Progenitor cell of endocrine pancreas (in vitro differentiated cells): ENCODE results near the gene GJA5. TPM values are rescaled to one million over a fixed set of nuclear protein-coding genes. Genes with fewer than 3 reads are reported as not detected.

ENCODE experiments used
- DNase-seq: peaks from one replicate; pipeline ENCODE4 v3.0.0; 2021; ENCODE audit warnings: low spot score; ENCODE audit not compliant: unreplicated experiment
- H3K27ac Mint-ChIP-seq: 2 replicates; pipeline ENCODE4 v1.8.0; 2021; ENCODE audit warnings: mild to moderate bottlenecking, moderate library complexity, mixed read lengths
- H3K27me3 Mint-ChIP-seq: 2 replicates; pipeline ENCODE4 v1.8.0; 2021; ENCODE audit warnings: mixed read lengths
- H3K36me3 Mint-ChIP-seq: 2 replicates; pipeline ENCODE4 v1.8.0; 2022; ENCODE audit warnings: mixed read lengths; ENCODE audit not compliant: insufficient read depth
- H3K4me1 Mint-ChIP-seq: 2 replicates; pipeline ENCODE4 v1.8.0; 2021; ENCODE audit warnings: low read depth, mixed read lengths
- H3K4me3 Mint-ChIP-seq: 2 replicates; pipeline ENCODE4 v1.8.0; 2021; ENCODE audit warnings: low read depth, mild to moderate bottlenecking, moderate library complexity, mixed read lengths
- H3K9me3 Mint-ChIP-seq: 2 replicates; pipeline ENCODE4 v1.8.0; 2021; ENCODE audit warnings: low read depth, mixed read lengths
- CTCF ChIP-seq: fragments of 200-600 bp; sonication (generic); IDR thresholded peaks from one replicate; pipeline ENCODE4 v1.5.0; 2021; ENCODE audit warnings: antibody characterized with exemption, mild to moderate bottlenecking; ENCODE audit not compliant: unreplicated experiment
- total RNA-seq: library from RNA; stranded (reverse); gene quantifications from 2 replicates; pipeline ENCODE4 v1.2.1, GENCODE V29; 2021

GJA5 gene
- total RNA-seq, 1 donor from 2014 or later: not detected

DNA sequence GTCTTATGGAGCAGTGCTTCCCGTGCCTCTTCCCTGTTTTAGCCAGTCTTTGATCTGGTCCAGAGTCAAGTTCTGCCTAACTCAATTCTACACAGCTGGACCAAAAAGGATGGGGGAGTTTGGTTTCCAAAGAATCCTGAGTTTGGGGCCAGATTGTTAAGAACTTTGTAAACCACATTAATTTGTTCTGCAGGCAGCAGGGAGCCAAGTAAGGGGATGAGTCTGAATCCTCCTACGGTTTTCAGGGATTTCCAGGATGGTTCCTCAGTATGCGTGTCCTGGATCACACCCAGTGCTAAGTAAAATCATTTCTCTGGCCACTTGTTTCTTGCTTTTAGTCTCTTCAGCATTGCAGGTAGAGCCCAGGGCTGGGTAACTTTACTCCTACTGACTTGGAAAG lies 26.1 kb upstream of the GJA5 start:
- H3K9me3 Mint-ChIP-seq: no peaks in the 10 kb centered on the region

DNA sequence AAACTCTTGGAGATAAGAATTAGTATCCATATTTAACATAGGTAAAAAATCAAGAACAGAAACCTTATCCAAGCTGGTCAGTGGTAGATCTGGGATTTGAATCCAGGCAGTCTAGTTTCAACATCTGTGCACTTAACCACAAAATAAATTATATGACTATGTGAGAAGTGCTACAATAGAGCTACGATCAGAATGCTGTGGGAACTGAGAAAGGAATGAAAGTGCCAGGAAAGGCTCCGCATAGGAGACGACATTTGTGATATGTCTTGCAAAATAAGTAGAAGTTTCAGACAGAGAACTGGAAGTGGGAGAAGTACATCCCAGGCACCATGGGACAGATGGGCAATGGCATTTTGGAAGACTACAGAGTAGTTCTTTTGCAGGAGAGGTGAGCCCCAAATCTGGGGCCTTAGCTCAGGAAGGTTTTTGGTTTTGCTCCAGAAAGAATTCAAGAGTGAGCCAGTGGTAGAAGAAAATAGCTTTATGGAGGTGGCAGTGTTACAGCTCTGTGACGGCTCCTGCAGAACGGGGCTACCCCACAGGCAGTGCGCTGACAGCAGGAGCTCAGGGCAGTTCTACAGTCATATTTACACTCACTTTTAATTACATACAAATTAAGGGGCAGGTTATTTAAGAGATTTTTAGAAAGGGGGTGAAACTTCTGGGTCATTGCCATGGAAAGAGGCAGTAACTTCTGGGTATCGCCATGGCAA lies 25.5 kb upstream of the GJA5 start:
- Mint-ChIP-seq H3K9me3 (no peaks in the 10 kb centered on the region), H3K27ac (no peak overlapping the region), H3K4me1 (no peaks in the 10 kb centered on the region), H3K27me3 (peaks cover 23% of the 10 kb centered on the region), H3K36me3 (no peaks in the 10 kb centered on the region), H3K4me3 (no peak overlapping the region)
- no peak for TF ChIP-seq CTCF
- DNase-seq: no peak

More for the DNA sequence above, 26.1 kb upstream of the GJA5 start:
- H3K36me3 Mint-ChIP-seq: no peaks in the 10 kb centered on the region
- no peak for DNase-seq
- H3K4me1 Mint-ChIP-seq: no peaks in the 10 kb centered on the region
- no peak for TF ChIP-seq CTCF
- H3K27ac Mint-ChIP-seq: no peak overlapping the region
- no peak overlapping the region for H3K4me3 Mint-ChIP-seq
- H3K27me3 Mint-ChIP-seq: peaks cover 20% of the 10 kb centered on the region

DNA sequence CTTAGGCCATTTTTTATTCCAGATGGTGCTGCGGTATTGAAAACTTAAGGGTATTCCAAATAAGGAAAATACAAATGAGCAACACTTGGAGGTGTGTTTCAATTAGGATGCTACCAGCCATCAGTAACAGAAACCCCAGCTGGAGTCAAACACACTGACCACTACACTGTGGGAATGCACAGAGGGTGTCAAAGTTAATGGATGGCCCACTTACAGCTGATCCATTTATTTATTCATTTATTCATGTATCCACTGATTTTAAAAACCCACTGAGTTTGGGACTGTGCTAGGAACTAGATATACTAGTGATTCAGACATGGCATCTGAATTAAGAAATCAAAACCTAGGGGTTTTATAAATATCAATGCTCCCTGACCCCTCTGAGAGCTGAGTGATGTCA lies 24.5 kb upstream of the GJA5 start:
- no peak for TF ChIP-seq CTCF
- no peak for DNase-seq
- Mint-ChIP-seq H3K9me3 (no peaks in the 10 kb centered on the region), H3K4me1 (no peaks in the 10 kb centered on the region), H3K36me3 (no peaks in the 10 kb centered on the region), H3K27me3 (peaks cover 23% of the 10 kb centered on the region), H3K27ac (no peak overlapping the region), H3K4me3 (no peak overlapping the region)

- H3K4me1 Mint-ChIP-seq: no peaks in the 10 kb centered on the region
- H3K9me3 Mint-ChIP-seq: no peaks in the 10 kb centered on the region
- no peaks in the 10 kb centered on the region for H3K36me3 Mint-ChIP-seq
- no peak overlapping the region for H3K4me3 Mint-ChIP-seq
- DNase-seq: no peak
- H3K27me3 Mint-ChIP-seq: peaks cover 14% of the 10 kb centered on the region
- no peak overlapping the region for H3K27ac Mint-ChIP-seq
- no peak for TF ChIP-seq CTCF
These were observed 20.7 kb upstream of the GJA5 start for GRCh38 chr1:147781056-147781471.

- H3K4me1 Mint-ChIP-seq: peaks cover 1% of the 10 kb centered on the region
- H3K27me3 Mint-ChIP-seq: peaks cover 32% of the 10 kb centered on the region
- no peak overlapping the region for H3K27ac Mint-ChIP-seq
- no peak for DNase-seq
- no peak overlapping the region for H3K4me3 Mint-ChIP-seq
- no peaks in the 10 kb centered on the region for H3K9me3 Mint-ChIP-seq
- no peak for TF ChIP-seq CTCF
- no peaks in the 10 kb centered on the region for H3K36me3 Mint-ChIP-seq
These were observed 17.3 kb upstream of the GJA5 start for GRCh38 chr1:147777694-147778093.
